GM12873 (cell line): ENCODE data around the gene ZFYVE28.

Experiments
- CTCF ChIP-seq: IDR thresholded peaks from 2 replicates; pipeline ENCODE4 v1.5.1; 2012; ENCODE audit warnings: low read depth, mild to moderate bottlenecking, moderate library complexity, low read length, control low read depth; ENCODE audit not compliant: insufficient read depth; ENCODE audit errors: missing control alignments

Gene ZFYVE28

GRCh38 chr4:2283199-2283711 is 135.2 kb downstream of the ZFYVE28 start:
- TF ChIP-seq CTCF: no peak

GRCh38 chr4:2281575-2282343 is 136.7 kb downstream of the ZFYVE28 start:
- TF ChIP-seq CTCF: peak; percentile 47

- TF ChIP-seq CTCF: no peak
Measured at GRCh38 chr4:2280531-2281300, 137.7 kb downstream of the ZFYVE28 start.

- TF ChIP-seq CTCF: no peak
Measured at GRCh38 chr4:2277956-2278355, 140.5 kb downstream of the ZFYVE28 start.

GRCh38 chr4:2276581-2277325 is 141.7 kb downstream of the ZFYVE28 start:
- TF ChIP-seq CTCF: no peak

GRCh38 chr4:2275546-2276251 is 142.7 kb downstream of the ZFYVE28 start:
- TF ChIP-seq CTCF: no peak
